ENCODE results near the gene AVPI1. TPM values are rescaled to one million over a fixed set of nuclear protein-coding genes. Genes with fewer than 3 reads are reported as not detected.

The AVPI1 gene
- total and polyA plus RNA-seq, 2 of the 13 experiments (the other 11 are each of a cell fraction or from before 2014, with no cell fraction given), result 39.8 to 61.2 TPM

GRCh38 chr10:97629289-97629688, 57.8 kb downstream of the AVPI1 start (continued):
- no peak for TF ChIP-seq ZNF746 (CRISPR knock-in tag; IDR thresholded peaks at IDR 0.05)
- TF ChIP-seq DDIT3 (CRISPR knock-in tag; IDR thresholded peaks at IDR 0.05), result no peak
- no peak for TF ChIP-seq GMEB1 (CRISPR knock-in tag; IDR thresholded peaks at IDR 0.05; ENCODE audit: borderline replicate concordance)
- no peak for TF ChIP-seq CHD4 (IDR thresholded peaks at IDR 0.05; ENCODE audit: borderline replicate concordance, low read length)
- TF ChIP-seq ZSCAN30 (CRISPR knock-in tag; IDR thresholded peaks at IDR 0.05), result no peak
- TF ChIP-seq KAT7 (CRISPR knock-in tag; IDR thresholded peaks at IDR 0.05; ENCODE audit: borderline replicate concordance), result no peak
- no peak for TF ChIP-seq MXI1 (IDR thresholded peaks at IDR 0.05; ENCODE audit: borderline replicate concordance, low read depth, low read length)

- no peak overlapping the region for H3K4me3 ChIP-seq (replicated peaks in 1 of 3; ENCODE audit: insufficient read depth in 1 of 3, low read depth in 2 of 3, low read length in 3 of 3)
- H3K27ac ChIP-seq (ENCODE audit: extremely low read length, insufficient read depth, low read length), result no peak overlapping the region
- no peaks in the 10 kb centered on the region for H3K36me3 ChIP-seq (replicated peaks in 1 of 2; ENCODE audit: control insufficient read depth in 1 of 2, insufficient read depth in 2 of 2, low read length in 2 of 2)
- 60% methylated on average over 3 of the region's 3 CpGs for WGBS (ENCODE audit: low lambda C conversion rate)
- no peak overlapping the region for H3K4me2 ChIP-seq (ENCODE audit: low read depth, low read length)
- in situ Hi-C loops (cut with HindIII; ENCODE audit: extremely low pct_ligation_motif_present, low pct_unique_long_range_greater_than_20kb) (no loop called here), intact Hi-C loops (cut with micrococcal nuclease; ENCODE audit: unreplicated experiment) (no loop called here)
- no peaks in the 10 kb centered on the region for H3K27me3 ChIP-seq (ENCODE audit: control insufficient read depth in 1 of 2, insufficient read depth in 2 of 2, low read length in 2 of 2)
- no peak overlapping the region for H3K9ac ChIP-seq (ENCODE audit: insufficient read depth, low read depth, low read length)
- no peaks in the 10 kb centered on the region for H3K79me2 ChIP-seq (ENCODE audit: insufficient read depth, low read length)
- ATAC-seq (no peak), DNase-seq (ENCODE audit: low spot score) (no peak), FAIRE-seq (no peak)
- no TSS peak for BruUV-seq (replicated peaks)
- H4K20me1 ChIP-seq (ENCODE audit: insufficient read depth, low read length), result no peaks in the 10 kb centered on the region
- H3K4me1 ChIP-seq (ENCODE audit: insufficient read depth, low read length), result peaks cover 38% of the 10 kb centered on the region
- H2AFZ ChIP-seq (ENCODE audit: low read length), result no peak overlapping the region
- H3K9me3 ChIP-seq (ENCODE audit: low read length), result no peaks in the 10 kb centered on the region
- ChIA-PET POLR2A (interaction anchor here (1.0 kb wide), 1 partner anchor 59 kb away, joined by 3 read pairs; the partner anchor contains the start of gene AVPI1), CTCF (ENCODE audit: low intra/inter-chr PET ratio, low total read pairs) (no interaction called here)
- TF ChIP-seq KMT2B (CRISPR knock-in tag; IDR thresholded peaks at IDR 0.05) (no peak), ZNF296 (CRISPR knock-in tag; conservative IDR thresholded peaks at IDR 0.05) (no peak), AHR (CRISPR knock-in tag; IDR thresholded peaks at IDR 0.05) (no peak), BATF2 (CRISPR knock-in tag; IDR thresholded peaks at IDR 0.05) (no peak), ZNF577 (CRISPR knock-in tag; IDR thresholded peaks at IDR 0.05; ENCODE audit: borderline replicate concordance, low read depth) (no peak), FUBP1 (CRISPR knock-in tag; IDR thresholded peaks at IDR 0.05; ENCODE audit: borderline replicate concordance) (no peak)
These were observed 58.8 kb downstream of the AVPI1 start for GRCh38 chr10:97628228-97628627.

All from HepG2 (cell line).